H9 (cell line): ENCODE results near the gene THSD7B. TPM values are rescaled to one million over a fixed set of nuclear protein-coding genes. Genes with fewer than 3 reads are reported as not detected.

Experiments used
- DNase-seq: peaks from one replicate; pipeline ENCODE4 v3.0.0-alpha.2; 2017
- H2AFZ ChIP-seq: one replicate; pipeline ENCODE4 v1.6.1; 2013; ENCODE audit warnings: mild to moderate bottlenecking, low read length, control low read depth, moderate library complexity
- H2AK5ac ChIP-seq: 2 replicates; pipeline ENCODE4 v1.6.1; 2013; ENCODE audit warnings: low read length, control low read depth, mixed read lengths; ENCODE audit not compliant: insufficient read length
- H2BK120ac ChIP-seq: one replicate; pipeline ENCODE4 v1.6.1; 2013; ENCODE audit warnings: low read depth, mild to moderate bottlenecking, low read length, control low read depth, inconsistent platforms; ENCODE audit not compliant: poor library complexity, severe bottlenecking
- H2BK12ac ChIP-seq: 2 replicates; pipeline ENCODE4 v1.6.1; 2013; ENCODE audit warnings: low read length, control low read depth, mixed read lengths, low read depth; ENCODE audit not compliant: insufficient read length
- H2BK15ac ChIP-seq: 2 replicates; pipeline ENCODE4 v1.6.1; 2013; ENCODE audit warnings: low read depth, low read length, control low read depth
- H2BK20ac ChIP-seq: one replicate; pipeline ENCODE4 v1.6.1; 2013; ENCODE audit warnings: low read depth, mild to moderate bottlenecking, low read length, control low read depth, inconsistent platforms; ENCODE audit not compliant: poor library complexity, severe bottlenecking
- H2BK5ac ChIP-seq: 2 replicates; pipeline ENCODE4 v1.6.1; 2013; ENCODE audit warnings: low read length, control low read depth, mixed read lengths; ENCODE audit not compliant: insufficient read length
- H3K14ac ChIP-seq: 2 replicates; pipeline ENCODE4 v1.6.1; 2013; ENCODE audit warnings: low read length, control low read depth; ENCODE audit not compliant: insufficient read depth
- H3K18ac ChIP-seq: 2 replicates; pipeline ENCODE4 v1.6.1; 2013; ENCODE audit warnings: low read depth, mild to moderate bottlenecking, mixed read lengths, low read length, control low read depth; ENCODE audit not compliant: insufficient read length
- H3K23ac ChIP-seq: 2 replicates; pipeline ENCODE4 v1.6.1; 2013; ENCODE audit warnings: low read length, control low read depth, mixed read lengths, low read depth; ENCODE audit not compliant: insufficient read length
- H3K23me2 ChIP-seq: 2 replicates; pipeline ENCODE4 v1.6.1; 2013; ENCODE audit warnings: low read depth, mild to moderate bottlenecking, mixed read lengths, low read length, control low read depth; ENCODE audit not compliant: insufficient read length, poor library complexity, severe bottlenecking
- H3K27ac ChIP-seq: 2 replicates; pipeline ENCODE4 v1.5.1; 2013; ENCODE audit warnings: low read length, control low read depth, mixed read lengths, low read depth; ENCODE audit not compliant: insufficient read length
- H3K27me3 ChIP-seq: 2 replicates; pipeline ENCODE4 v1.6.1; 2013; ENCODE audit warnings: low read length, control low read depth, inconsistent platforms; ENCODE audit not compliant: insufficient read depth
- H3K4ac ChIP-seq: 2 replicates; pipeline ENCODE4 v1.6.1; 2013; ENCODE audit warnings: low read depth, mild to moderate bottlenecking, control low read depth, inconsistent platforms, low read length, moderate library complexity
- H3K4me1 ChIP-seq: 2 replicates; pipeline ENCODE4 v1.6.1; 2013; ENCODE audit warnings: low read length, control low read depth, inconsistent platforms; ENCODE audit not compliant: insufficient read depth
- H3K4me2 ChIP-seq: 2 replicates; pipeline ENCODE4 v1.6.1; 2013; ENCODE audit warnings: low read length, control low read depth, mixed read lengths; ENCODE audit not compliant: insufficient read length, insufficient read depth
- H3K56ac ChIP-seq: 2 replicates; pipeline ENCODE4 v1.6.1; 2013; ENCODE audit warnings: low read depth, mild to moderate bottlenecking, mixed read lengths, low read length, control low read depth; ENCODE audit not compliant: insufficient read length
- H3K79me1 ChIP-seq: 2 replicates; pipeline ENCODE4 v1.6.1; 2013; ENCODE audit warnings: low read depth, mild to moderate bottlenecking, moderate library complexity, low read length, control low read depth, inconsistent platforms; ENCODE audit not compliant: insufficient read depth, poor library complexity, severe bottlenecking
- H3K79me2 ChIP-seq: 2 replicates; pipeline ENCODE4 v1.6.1; 2013; ENCODE audit warnings: low read length, control low read depth, inconsistent platforms; ENCODE audit not compliant: insufficient read depth
- H3K9ac ChIP-seq: 2 replicates; pipeline ENCODE4 v1.6.1; 2013; ENCODE audit warnings: low read length, control low read depth, mixed read lengths; ENCODE audit not compliant: insufficient read length; ENCODE audit errors: extremely low read depth
- H3K9me3 ChIP-seq: one replicate; pipeline ENCODE4 v1.6.1; 2013; ENCODE audit warnings: low read depth, low read length, inconsistent platforms; ENCODE audit not compliant: control insufficient read depth
- H3T11ph ChIP-seq: one replicate; pipeline ENCODE4 v1.6.1; 2013; ENCODE audit warnings: mild to moderate bottlenecking, low read length, control low read depth, inconsistent platforms
- H4K20me1 ChIP-seq: one replicate; pipeline ENCODE4 v1.6.1; 2013; ENCODE audit not compliant: control insufficient read depth, insufficient read length, insufficient read depth
- H4K5ac ChIP-seq: 2 replicates; pipeline ENCODE4 v1.6.1; 2013; ENCODE audit warnings: low read depth, mild to moderate bottlenecking, mixed read lengths, low read length, control low read depth; ENCODE audit not compliant: insufficient read length
- H4K8ac ChIP-seq: replicated peaks from 2 replicates; pipeline ENCODE4 v1.6.1; 2013; ENCODE audit warnings: low read length, control low read depth, mixed read lengths, low read depth; ENCODE audit not compliant: insufficient read length
- H4K91ac ChIP-seq: 2 replicates; pipeline ENCODE4 v1.6.1; 2013; ENCODE audit warnings: low read depth, mild to moderate bottlenecking, moderate library complexity, mixed read lengths, low read length, control low read depth; ENCODE audit not compliant: insufficient read length
- H3K27ac Mint-ChIP-seq, 3 experiments: 2 replicates in 2 of 3; 3 replicates in 1 of 3; pipeline ENCODE4 v1.8.0; 2020 to 2021; ENCODE audit warnings: mixed read lengths in 3 of 3, mild to moderate bottlenecking in 1 of 3, moderate library complexity in 1 of 3
- H3K27me3 Mint-ChIP-seq: 2 replicates; pipeline ENCODE4 v1.8.0; 2021; ENCODE audit warnings: low read depth, mild to moderate bottlenecking, moderate library complexity, mixed read lengths
- H3K36me3 Mint-ChIP-seq, 3 experiments: 2 replicates in 2 of 3; 3 replicates in 1 of 3; pipeline ENCODE4 v1.8.0; 2020 to 2021; ENCODE audit warnings: low read depth in 3 of 3, mixed read lengths in 3 of 3; ENCODE audit not compliant: insufficient read depth in 1 of 3
- H3K4me1 Mint-ChIP-seq, 2 experiments: 2 replicates each; pipeline ENCODE4 v1.8.0; 2020; ENCODE audit warnings: mixed read lengths in 2 of 2
- H3K4me3 Mint-ChIP-seq, 2 experiments: 2 replicates in 1 of 2; 3 replicates in 1 of 2; pipeline ENCODE4 v1.8.0; 2020 to 2021; ENCODE audit warnings: mild to moderate bottlenecking in 2 of 2, mixed read lengths in 2 of 2, moderate library complexity in 1 of 2
- H3K9me3 Mint-ChIP-seq, 2 experiments: 2 replicates in 1 of 2; 3 replicates in 1 of 2; pipeline ENCODE4 v1.8.0; 2020; ENCODE audit warnings: mild to moderate bottlenecking in 2 of 2, mixed read lengths in 2 of 2, moderate library complexity in 1 of 2
- WGBS: extraction: QIAGEN DNeasy Blood & Tissue Kit; methylation state at CpG from one replicate; pipeline ENCODE4 v1.1.7; 2013; ENCODE audit warnings: missing lambda C conversion rate, low lambda C conversion rate, mixed read lengths; ENCODE audit not compliant: insufficient read length; ENCODE audit errors: extremely low coverage; 5-methylcytosine and 5-hydroxymethylcytosine counted together
- total RNA-seq: library from RNA; stranded (reverse); gene quantifications from 2 replicates; pipeline ENCODE4 v1.2.1, GENCODE V29; 2021
- TF ChIP-seq, protein P1 (sequence below): fragments of 200-600 bp; sonication (generic); conservative IDR thresholded peaks from 3 replicates; pipeline ENCODE4 v1.8.0; 2021; ENCODE audit warnings: antibody characterized with exemption, mild to moderate bottlenecking

THSD7B gene
- total RNA-seq, 1 experiment from 2014 or later: 0.85 TPM

DNA sequence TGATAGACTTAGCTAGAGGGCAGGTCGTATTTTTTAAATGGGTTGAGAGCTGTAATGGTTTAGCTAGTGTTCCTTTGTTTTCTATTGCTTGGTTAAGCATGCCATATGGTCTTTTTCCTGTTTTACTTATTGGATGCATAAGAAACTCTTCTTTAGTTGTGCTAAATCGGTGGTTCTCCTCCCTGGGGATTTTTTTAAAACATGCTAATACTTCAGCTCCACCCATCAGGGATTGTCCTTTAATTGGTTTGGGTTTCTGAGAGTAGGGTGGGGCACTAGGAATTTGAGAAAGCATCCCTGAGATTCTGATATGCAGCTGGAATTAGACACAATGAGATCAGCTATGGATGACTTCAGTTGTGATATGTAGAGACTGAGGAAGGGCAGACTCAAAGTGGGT is 497.2 kb downstream of the THSD7B start:
- Histone ChIP-seq H3K14ac (no peak overlapping the region), H3K56ac (no peak overlapping the region), H2BK120ac (no peak overlapping the region), H3T11ph (no peak overlapping the region), H3K79me2 (no peaks in the 10 kb centered on the region), H3K23ac (no peak overlapping the region), H4K5ac (no peak overlapping the region), H3K4me1 (no peaks in the 10 kb centered on the region; the same call in 1 of the 2 replicates), H3K79me1 (no peaks in the 10 kb centered on the region), H3K27ac (no peak overlapping the region), H2AFZ (no peak overlapping the region), H2BK20ac (no peak overlapping the region), H3K18ac (no peak overlapping the region), H3K4ac (no peak overlapping the region), H3K4me2 (peak overlapping the region; percentile 51), H2BK15ac (no peak overlapping the region), H2BK12ac (no peak overlapping the region), H3K9me3 (no peaks in the 10 kb centered on the region), H4K91ac (no peak overlapping the region), H3K27me3 (no peaks in the 10 kb centered on the region), H4K20me1 (no peaks in the 10 kb centered on the region), H3K23me2 (no peaks in the 10 kb centered on the region), H4K8ac (no peak overlapping the region), H2BK5ac (no peak overlapping the region), H3K9ac (no peak overlapping the region), H2AK5ac (no peak overlapping the region)
- no peaks in the 10 kb centered on the region; a peak in 2 of 5 replicates for H3K9me3 Mint-ChIP-seq
- peak overlapping the region; percentile 7 to 21; a peak in 3 of 5 replicates for H3K4me3 Mint-ChIP-seq
- TF ChIP-seq, protein P1, sequence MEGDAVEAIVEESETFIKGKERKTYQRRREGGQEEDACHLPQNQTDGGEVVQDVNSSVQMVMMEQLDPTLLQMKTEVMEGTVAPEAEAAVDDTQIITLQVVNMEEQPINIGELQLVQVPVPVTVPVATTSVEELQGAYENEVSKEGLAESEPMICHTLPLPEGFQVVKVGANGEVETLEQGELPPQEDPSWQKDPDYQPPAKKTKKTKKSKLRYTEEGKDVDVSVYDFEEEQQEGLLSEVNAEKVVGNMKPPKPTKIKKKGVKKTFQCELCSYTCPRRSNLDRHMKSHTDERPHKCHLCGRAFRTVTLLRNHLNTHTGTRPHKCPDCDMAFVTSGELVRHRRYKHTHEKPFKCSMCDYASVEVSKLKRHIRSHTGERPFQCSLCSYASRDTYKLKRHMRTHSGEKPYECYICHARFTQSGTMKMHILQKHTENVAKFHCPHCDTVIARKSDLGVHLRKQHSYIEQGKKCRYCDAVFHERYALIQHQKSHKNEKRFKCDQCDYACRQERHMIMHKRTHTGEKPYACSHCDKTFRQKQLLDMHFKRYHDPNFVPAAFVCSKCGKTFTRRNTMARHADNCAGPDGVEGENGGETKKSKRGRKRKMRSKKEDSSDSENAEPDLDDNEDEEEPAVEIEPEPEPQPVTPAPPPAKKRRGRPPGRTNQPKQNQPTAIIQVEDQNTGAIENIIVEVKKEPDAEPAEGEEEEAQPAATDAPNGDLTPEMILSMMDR: no peak
- H3K27ac Mint-ChIP-seq: peak overlapping the region; percentile 49 to 94 (median 94)
- WGBS: no CpG with 5 or more reads among the region's 2 CpGs
- peak; percentile 29 for DNase-seq
- no peaks in the 10 kb centered on the region; a peak in 1 of 7 replicates for H3K36me3 Mint-ChIP-seq
- H3K4me1 Mint-ChIP-seq: peaks cover 30 to 35% of the 10 kb centered on the region in 2 experiments
- no peaks in the 10 kb centered on the region for H3K27me3 Mint-ChIP-seq
